Ovary (tissue), 3 donors: ENCODE data around the gene TESMIN.

Experiments
- EP300 ChIP-seq: sonication (generic); formaldehyde crosslinking; IDR thresholded peaks from one replicate; pipeline ENCODE4 v1.6.1; 2017; ENCODE audit warnings: antibody characterized with exemption
- POLR2A ChIP-seq: fragments of 450-650 bp; IDR thresholded peaks from one replicate; pipeline ENCODE4 v1.6.1; 2017; ENCODE audit warnings: antibody characterized with exemption, mild to moderate bottlenecking, moderate library complexity
- TF ChIP-seq, protein P1 (sequence below), 3 donors: fragments of 450-650 bp in 2 of 3; fragments of 200-600 bp in 1 of 3; IDR thresholded peaks; one replicate each; pipeline versions ENCODE4 v1.5.1 to v1.8.0; 2016 to 2022; ENCODE audit warnings: antibody characterized with exemption in 3 of 3, mild to moderate bottlenecking in 1 of 3
- donor health status: DM: no; HTN: no; CAD: no.

- TF ChIP-seq, protein P1, sequence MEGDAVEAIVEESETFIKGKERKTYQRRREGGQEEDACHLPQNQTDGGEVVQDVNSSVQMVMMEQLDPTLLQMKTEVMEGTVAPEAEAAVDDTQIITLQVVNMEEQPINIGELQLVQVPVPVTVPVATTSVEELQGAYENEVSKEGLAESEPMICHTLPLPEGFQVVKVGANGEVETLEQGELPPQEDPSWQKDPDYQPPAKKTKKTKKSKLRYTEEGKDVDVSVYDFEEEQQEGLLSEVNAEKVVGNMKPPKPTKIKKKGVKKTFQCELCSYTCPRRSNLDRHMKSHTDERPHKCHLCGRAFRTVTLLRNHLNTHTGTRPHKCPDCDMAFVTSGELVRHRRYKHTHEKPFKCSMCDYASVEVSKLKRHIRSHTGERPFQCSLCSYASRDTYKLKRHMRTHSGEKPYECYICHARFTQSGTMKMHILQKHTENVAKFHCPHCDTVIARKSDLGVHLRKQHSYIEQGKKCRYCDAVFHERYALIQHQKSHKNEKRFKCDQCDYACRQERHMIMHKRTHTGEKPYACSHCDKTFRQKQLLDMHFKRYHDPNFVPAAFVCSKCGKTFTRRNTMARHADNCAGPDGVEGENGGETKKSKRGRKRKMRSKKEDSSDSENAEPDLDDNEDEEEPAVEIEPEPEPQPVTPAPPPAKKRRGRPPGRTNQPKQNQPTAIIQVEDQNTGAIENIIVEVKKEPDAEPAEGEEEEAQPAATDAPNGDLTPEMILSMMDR (IDR thresholded peaks at IDR 0.05), result no peak
- TF ChIP-seq POLR2A (no peak), EP300 (no peak)
Observed at GRCh38 chr11:68664141-68664540, 87.2 kb downstream of the TESMIN start.
